ENCODE measurements around the gene CEP85L.

Gene CEP85L

GRCh38 chr6:118574051-118574865 lies 77.1 kb downstream of the CEP85L start:
- no peak for DNase-seq

GRCh38 chr6:118571121-118571520 lies 80.3 kb downstream of the CEP85L start:
- DNase-seq = no peak

GRCh38 chr6:118569498-118569897 lies 81.9 kb downstream of the CEP85L start:
- no peak for DNase-seq

GRCh38 chr6:118567974-118568373 lies 83.4 kb downstream of the CEP85L start:
- DNase-seq = no peak

- peak; percentile 18 for DNase-seq
Observed at GRCh38 chr6:118565311-118565960, 86.0 kb downstream of the CEP85L start.

GRCh38 chr6:118562959-118563358 lies 88.4 kb downstream of the CEP85L start:
- no peak for DNase-seq

- no peak for DNase-seq
Observed at GRCh38 chr6:118562248-118562647, 89.1 kb downstream of the CEP85L start.

GRCh38 chr6:118559659-118560058 lies 91.7 kb downstream of the CEP85L start:
- DNase-seq = no peak

- peak; percentile 23 for DNase-seq
Observed at GRCh38 chr6:118558464-118559217, 92.8 kb downstream of the CEP85L start.

- no peak for DNase-seq
Observed at GRCh38 chr6:118554698-118555097, 96.7 kb downstream of the CEP85L start.

GRCh38 chr6:118553132-118553531 lies 98.3 kb downstream of the CEP85L start:
- no peak for DNase-seq

GRCh38 chr6:118551063-118552053 lies 100.0 kb downstream of the CEP85L start:
- no peak for DNase-seq

GRCh38 chr6:118548613-118549012 lies 102.8 kb downstream of the CEP85L start:
- no peak for DNase-seq

- no peak for DNase-seq
Observed at GRCh38 chr6:118548136-118548535, 103.3 kb downstream of the CEP85L start, which contains the start of gene PLN. Gene PLN, plus strand, starts transcription at chr6:118548296. Its CDS starts 10,626 bp downstream, at chr6:118558922.

- DNase-seq = no peak
Observed at GRCh38 chr6:118546880-118547218, 104.5 kb downstream of the CEP85L start.

- DNase-seq = no peak
Observed at GRCh38 chr6:118546164-118546879, 105.1 kb downstream of the CEP85L start.

- DNase-seq = no peak
Observed at GRCh38 chr6:118544105-118544504, 107.3 kb downstream of the CEP85L start.

- no peak for DNase-seq
Observed at GRCh38 chr6:118542184-118542952, 109.0 kb downstream of the CEP85L start.

- no peak for DNase-seq
Observed at GRCh38 chr6:118537574-118537973, 113.8 kb downstream of the CEP85L start.

- DNase-seq = no peak
Observed at GRCh38 chr6:118536478-118536877, 114.9 kb downstream of the CEP85L start.
